CD4-positive, CD25-positive, alpha-beta regulatory T cell (primary cell): Measurements from ENCODE around the gene AFF3. TPM values are rescaled to one million over a fixed set of nuclear protein-coding genes. Genes with fewer than 3 reads are reported as not detected.
A peak's percentile ranks its signal among the peaks of the same experiment; 100 is the strongest.

Experiments used
- ATAC-seq, 2 donors: fragments of 150-1000 bp; cut with Tn5 transposase; one replicate each; pipeline ENCODE4 v1.10.0; 2021; ENCODE audit warnings: low read depth in 2 of 2, moderate number of reproducible peaks in 2 of 2, moderate library complexity in 1 of 2
- DNase-seq, 3 donors: peaks; one replicate each; pipeline versions ENCODE4 v3.0.0 to v3.0.0-alpha.2; 2012 to 2022; ENCODE audit warnings: mixed read lengths in 1 of 3
- H3K27ac ChIP-seq: one replicate; pipeline ENCODE4 v1.7.0; 2013; ENCODE audit warnings: mild to moderate bottlenecking, low read length; ENCODE audit not compliant: insufficient read depth, poor library complexity, severe bottlenecking
- H3K27me3 ChIP-seq: one replicate; pipeline ENCODE4 v1.7.0; 2013; ENCODE audit warnings: low read length; ENCODE audit not compliant: control insufficient read depth, insufficient read depth
- H3K36me3 ChIP-seq: one replicate; pipeline ENCODE4 v1.7.0; 2013; ENCODE audit warnings: mild to moderate bottlenecking, low read length, moderate library complexity; ENCODE audit not compliant: control insufficient read depth, insufficient read depth
- H3K4me1 ChIP-seq: 2 replicates; pipeline ENCODE4 v1.7.0; 2013; ENCODE audit warnings: mild to moderate bottlenecking, low read length; ENCODE audit not compliant: insufficient read depth, control insufficient read depth, poor library complexity, severe bottlenecking
- H3K4me3 ChIP-seq: one replicate; pipeline ENCODE4 v1.7.0; 2013; ENCODE audit warnings: low read depth, mild to moderate bottlenecking, low read length, moderate library complexity
- H3K9me3 ChIP-seq, 2 experiments: 1 replicate in 1 of 2; 2 replicates in 1 of 2; pipeline ENCODE4 v1.7.0; 2013; ENCODE audit warnings: low read length in 2 of 2, mild to moderate bottlenecking in 1 of 2, moderate library complexity in 1 of 2; ENCODE audit not compliant: control insufficient read depth in 2 of 2
- H3K27ac Mint-ChIP-seq, 3 donors: one replicate each; pipeline ENCODE4 v1.8.0; 2020 to 2022; ENCODE audit warnings: mild to moderate bottlenecking in 3 of 3, mixed read lengths in 3 of 3, moderate library complexity in 2 of 3
- H3K27me3 Mint-ChIP-seq: one replicate; pipeline ENCODE4 v1.8.0; 2022; ENCODE audit warnings: mild to moderate bottlenecking, mixed read lengths
- H3K36me3 Mint-ChIP-seq: one replicate; pipeline ENCODE4 v1.8.0; 2020; ENCODE audit warnings: mixed read lengths
- H3K4me1 Mint-ChIP-seq, 4 donors: one replicate each; pipeline ENCODE4 v1.8.0; 2020 to 2022; ENCODE audit warnings: mixed read lengths in 4 of 4, mild to moderate bottlenecking in 1 of 4
- H3K4me3 Mint-ChIP-seq, 4 donors: one replicate each; pipeline ENCODE4 v1.8.0; 2020 to 2022; ENCODE audit warnings: mild to moderate bottlenecking in 4 of 4, mixed read lengths in 4 of 4, moderate library complexity in 3 of 4
- H3K9me3 Mint-ChIP-seq, 7 donors: one replicate each; pipeline ENCODE4 v1.8.0; 2020 to 2022; ENCODE audit warnings: mixed read lengths in 7 of 7, mild to moderate bottlenecking in 3 of 7, moderate library complexity in 2 of 7
- polyA plus RNA-seq, 4 donors: library from polyadenylated mRNA; unstranded; fragments of 300-500 nt; fragmentation: Illumina TruSeq; gene quantifications; one replicate each; pipeline ENCODE4 v1.2.3, GENCODE V29; 2021
- total RNA-seq: library from RNA; stranded (reverse); gene quantifications from one replicate; pipeline ENCODE4 v1.2.3, GENCODE V29; 2022

The AFF3 gene
- total and polyA plus RNA-seq, 5 donors from 2014 or later = 0.82 to 10.1 (median 4.2) TPM

- H3K27ac Mint-ChIP-seq = no peak overlapping the region
- ATAC-seq = no peak
- Histone ChIP-seq H3K27ac (no peak overlapping the region), H3K9me3 (no peaks in the 10 kb centered on the region), H3K4me3 (no peak overlapping the region), H3K36me3 (no peaks in the 10 kb centered on the region), H3K4me1 (no peaks in the 10 kb centered on the region), H3K27me3 (no peaks in the 10 kb centered on the region)
- no peaks in the 10 kb centered on the region for H3K4me1 Mint-ChIP-seq
- H3K4me3 Mint-ChIP-seq = peak overlapping the region in 1 of 4 donors; percentile 51
- no peaks in the 10 kb centered on the region for H3K9me3 Mint-ChIP-seq
- H3K36me3 Mint-ChIP-seq = peaks cover 10% of the 10 kb centered on the region
- DNase-seq = no peak
- H3K27me3 Mint-ChIP-seq = peaks cover 4% of the 10 kb centered on the region
Measured at GRCh38 chr2:99786636-99787390, 355.6 kb downstream of the AFF3 start.

GRCh38 chr2:99784946-99785345 is 357.4 kb downstream of the AFF3 start:
- DNase-seq (no peak), ATAC-seq (no peak)
- Histone ChIP-seq H3K4me3 (no peak overlapping the region), H3K9me3 (no peaks in the 10 kb centered on the region), H3K27me3 (no peaks in the 10 kb centered on the region), H3K27ac (no peak overlapping the region), H3K4me1 (no peaks in the 10 kb centered on the region), H3K36me3 (no peaks in the 10 kb centered on the region)
- H3K27me3 Mint-ChIP-seq = peaks cover 4% of the 10 kb centered on the region
- no peak overlapping the region for H3K4me3 Mint-ChIP-seq
- peaks cover 21% of the 10 kb centered on the region for H3K36me3 Mint-ChIP-seq
- H3K27ac Mint-ChIP-seq = no peak overlapping the region
- peaks cover 0 to 8% (median 2%) of the 10 kb centered on the region in 7 donors for H3K9me3 Mint-ChIP-seq
- H3K4me1 Mint-ChIP-seq = no peaks in the 10 kb centered on the region

GRCh38 chr2:99784282-99784681 is 358.1 kb downstream of the AFF3 start:
- H3K4me1 ChIP-seq = no peaks in the 10 kb centered on the region
- H3K9me3 Mint-ChIP-seq = peaks cover 0 to 14% (median 2%) of the 10 kb centered on the region in 7 donors
- H3K4me3 Mint-ChIP-seq = no peak overlapping the region
- H3K4me3 ChIP-seq = no peak overlapping the region
- no peak for ATAC-seq
- no peaks in the 10 kb centered on the region for H3K9me3 ChIP-seq
- peaks cover 24% of the 10 kb centered on the region for H3K36me3 Mint-ChIP-seq
- no peaks in the 10 kb centered on the region for H3K27me3 ChIP-seq
- no peak for DNase-seq
- H3K27ac ChIP-seq = no peak overlapping the region
- no peaks in the 10 kb centered on the region for H3K36me3 ChIP-seq
- no peak overlapping the region for H3K27ac Mint-ChIP-seq
- H3K4me1 Mint-ChIP-seq = no peaks in the 10 kb centered on the region
- H3K27me3 Mint-ChIP-seq = peaks cover 4% of the 10 kb centered on the region

GRCh38 chr2:99780276-99780675 is 362.1 kb downstream of the AFF3 start:
- Mint-ChIP-seq H3K4me3 (no peak overlapping the region), H3K9me3 (peaks cover 0 to 14% (median 4%) of the 10 kb centered on the region in 7 donors), H3K27me3 (peaks cover 5% of the 10 kb centered on the region), H3K4me1 (no peaks in the 10 kb centered on the region), H3K36me3 (peaks cover 39% of the 10 kb centered on the region), H3K27ac (peak overlapping the region in 1 of 3 donors; percentile 2)
- Histone ChIP-seq H3K27ac (no peak overlapping the region), H3K4me1 (no peaks in the 10 kb centered on the region), H3K36me3 (no peaks in the 10 kb centered on the region), H3K4me3 (no peak overlapping the region), H3K27me3 (no peaks in the 10 kb centered on the region), H3K9me3 (no peaks in the 10 kb centered on the region)
- ATAC-seq (no peak), DNase-seq (no peak)

- peaks cover 33% of the 10 kb centered on the region for H3K36me3 Mint-ChIP-seq
- Histone ChIP-seq H3K9me3 (no peaks in the 10 kb centered on the region), H3K27ac (no peak overlapping the region), H3K36me3 (no peaks in the 10 kb centered on the region), H3K4me3 (no peak overlapping the region), H3K27me3 (no peaks in the 10 kb centered on the region), H3K4me1 (no peaks in the 10 kb centered on the region)
- no peak overlapping the region for H3K27ac Mint-ChIP-seq
- H3K27me3 Mint-ChIP-seq = peaks cover 5% of the 10 kb centered on the region
- no peak overlapping the region for H3K4me3 Mint-ChIP-seq
- H3K9me3 Mint-ChIP-seq = peaks cover 0 to 14% (median 4%) of the 10 kb centered on the region in 7 donors
- no peaks in the 10 kb centered on the region for H3K4me1 Mint-ChIP-seq
- ATAC-seq (no peak), DNase-seq (no peak)
Measured at GRCh38 chr2:99779276-99779675, 363.1 kb downstream of the AFF3 start.

- no peak overlapping the region for H3K4me3 ChIP-seq
- ATAC-seq (no peak), DNase-seq (no peak)
- H3K27ac ChIP-seq = no peak overlapping the region
- no peaks in the 10 kb centered on the region for H3K9me3 ChIP-seq
- Mint-ChIP-seq H3K27me3 (peaks cover 5% of the 10 kb centered on the region), H3K9me3 (peaks cover 0 to 14% (median 4%) of the 10 kb centered on the region in 7 donors), H3K4me3 (no peak overlapping the region), H3K36me3 (peaks cover 33% of the 10 kb centered on the region), H3K27ac (no peak overlapping the region), H3K4me1 (peaks cover 0 to 3% (median 0%) of the 10 kb centered on the region in 4 donors)
- no peaks in the 10 kb centered on the region for H3K36me3 ChIP-seq
- H3K27me3 ChIP-seq = no peaks in the 10 kb centered on the region
- H3K4me1 ChIP-seq = no peaks in the 10 kb centered on the region
Measured at GRCh38 chr2:99777656-99778290, 364.6 kb downstream of the AFF3 start.

GRCh38 chr2:99776906-99777646 is 365.3 kb downstream of the AFF3 start:
- DNase-seq (no peak), ATAC-seq (no peak)
- peaks cover 38% of the 10 kb centered on the region for H3K36me3 Mint-ChIP-seq
- Histone ChIP-seq H3K4me1 (no peaks in the 10 kb centered on the region), H3K27ac (no peak overlapping the region), H3K36me3 (no peaks in the 10 kb centered on the region), H3K27me3 (no peaks in the 10 kb centered on the region), H3K9me3 (no peaks in the 10 kb centered on the region), H3K4me3 (no peak overlapping the region)
- H3K27me3 Mint-ChIP-seq = peaks cover 5% of the 10 kb centered on the region
- peaks cover 0 to 14% (median 4%) of the 10 kb centered on the region in 7 donors for H3K9me3 Mint-ChIP-seq
- H3K4me3 Mint-ChIP-seq = no peak overlapping the region
- no peak overlapping the region for H3K27ac Mint-ChIP-seq
- H3K4me1 Mint-ChIP-seq = peaks cover 0 to 3% (median 0%) of the 10 kb centered on the region in 4 donors
